Skin epidermis (tissue), 12 donors: Measurements from ENCODE around the gene SLC39A11.

ENCODE experiments used
- H3K27ac ChIP-seq, 21 experiments: fragments of 200-600 bp; sonication (generic) in 11 of 21; one replicate each; pipeline ENCODE4 v1.5.0; 2020; ENCODE audit warnings: mild to moderate bottlenecking in 3 of 21, inconsistent platforms in 2 of 21, moderate library complexity in 2 of 21
- H3K4me3 ChIP-seq, 7 experiments: fragments of 200-600 bp; sonication (generic) in 2 of 7; one replicate each; pipeline ENCODE4 v1.5.0; 2020; ENCODE audit warnings: inconsistent platforms in 2 of 7, mild to moderate bottlenecking in 2 of 7, moderate library complexity in 1 of 7

The SLC39A11 gene

GRCh38 chr17:73057196-73057595, 35.3 kb downstream of the SLC39A11 start:
- Histone ChIP-seq H3K27ac (no peak overlapping the region), H3K4me3 (no peak overlapping the region)

GRCh38 chr17:73052923-73053322, 39.6 kb downstream of the SLC39A11 start:
- H3K27ac ChIP-seq: no peak overlapping the region

GRCh38 chr17:73050797-73051196, 41.7 kb downstream of the SLC39A11 start:
- Histone ChIP-seq H3K27ac (no peak overlapping the region), H3K4me3 (no peak overlapping the region)

More at GRCh38 chr17:73052923-73053322, 39.6 kb downstream of the SLC39A11 start:
- H3K4me3 ChIP-seq: no peak overlapping the region

GRCh38 chr17:73048170-73048569, 44.3 kb downstream of the SLC39A11 start:
- H3K27ac ChIP-seq: no peak overlapping the region
- H3K4me3 ChIP-seq: no peak overlapping the region

- Histone ChIP-seq H3K27ac (no peak overlapping the region), H3K4me3 (no peak overlapping the region)
Observed at GRCh38 chr17:73045724-73046123, 46.8 kb downstream of the SLC39A11 start.

GRCh38 chr17:73043686-73044581, 48.6 kb downstream of the SLC39A11 start:
- Histone ChIP-seq H3K27ac (peak overlapping the region in 3 of 21 experiments; percentile 22 to 43 (median 30)), H3K4me3 (no peak overlapping the region)

GRCh38 chr17:73042809-73043685, 49.4 kb downstream of the SLC39A11 start:
- H3K4me3 ChIP-seq: no peak overlapping the region
- H3K27ac ChIP-seq: peak overlapping the region in 3 of 21 experiments; percentile 22 to 43 (median 30)

GRCh38 chr17:73042225-73042624, 50.3 kb downstream of the SLC39A11 start:
- H3K27ac ChIP-seq: no peak overlapping the region

GRCh38 chr17:73039282-73039681, 53.2 kb downstream of the SLC39A11 start:
- Histone ChIP-seq H3K4me3 (no peak overlapping the region), H3K27ac (no peak overlapping the region)

More at GRCh38 chr17:73042225-73042624, 50.3 kb downstream of the SLC39A11 start:
- no peak overlapping the region for H3K4me3 ChIP-seq

- Histone ChIP-seq H3K4me3 (no peak overlapping the region), H3K27ac (no peak overlapping the region)
Observed at GRCh38 chr17:73031472-73031871, 61.0 kb downstream of the SLC39A11 start.

- Histone ChIP-seq H3K4me3 (no peak overlapping the region), H3K27ac (no peak overlapping the region)
Observed at GRCh38 chr17:73030995-73031394, 61.5 kb downstream of the SLC39A11 start.

GRCh38 chr17:73030501-73030921, 62.0 kb downstream of the SLC39A11 start:
- no peak overlapping the region for H3K4me3 ChIP-seq
- no peak overlapping the region for H3K27ac ChIP-seq

- no peak overlapping the region for H3K4me3 ChIP-seq
- no peak overlapping the region for H3K27ac ChIP-seq
Observed at GRCh38 chr17:73029991-73030390, 62.5 kb downstream of the SLC39A11 start.

- no peak overlapping the region for H3K4me3 ChIP-seq
- no peak overlapping the region for H3K27ac ChIP-seq
Observed at GRCh38 chr17:73029021-73029420, 63.5 kb downstream of the SLC39A11 start.

- H3K27ac ChIP-seq: peak overlapping the region in 1 of 21 experiments; percentile 25
- no peak overlapping the region for H3K4me3 ChIP-seq
Observed at GRCh38 chr17:73028299-73028755, 64.2 kb downstream of the SLC39A11 start.

- H3K4me3 ChIP-seq: no peak overlapping the region
- no peak overlapping the region for H3K27ac ChIP-seq
Observed at GRCh38 chr17:73027130-73027741, 65.3 kb downstream of the SLC39A11 start.

GRCh38 chr17:73025041-73025560, 67.4 kb downstream of the SLC39A11 start:
- H3K4me3 ChIP-seq: no peak overlapping the region
- H3K27ac ChIP-seq: no peak overlapping the region

GRCh38 chr17:73023759-73024158, 68.7 kb downstream of the SLC39A11 start:
- H3K4me3 ChIP-seq: no peak overlapping the region
- no peak overlapping the region for H3K27ac ChIP-seq

- Histone ChIP-seq H3K27ac (no peak overlapping the region), H3K4me3 (no peak overlapping the region)
Observed at GRCh38 chr17:73022694-73023093, 69.8 kb downstream of the SLC39A11 start.

GRCh38 chr17:73021771-73022170, 70.7 kb downstream of the SLC39A11 start:
- H3K4me3 ChIP-seq: no peak overlapping the region

More at GRCh38 chr17:73021771-73022170, 70.7 kb downstream of the SLC39A11 start:
- H3K27ac ChIP-seq: no peak overlapping the region
